Kidney (tissue), 14 donors: Measurements from ENCODE around the gene GLCCI1. TPM values are rescaled to one million over a fixed set of nuclear protein-coding genes. Genes with fewer than 3 reads are reported as not detected.

Experiments
- DNase-seq, 5 donors: peaks; one replicate each; pipeline ENCODE4 v3.0.0-alpha.2; 2013 to 2020
- FAIRE-seq: peaks from 2 replicates; lab custom pipeline; 2012; peaks lifted over from hg19 to GRCh38; lab: Jason Lieb, UNC
- H3K27ac ChIP-seq, 2 donors: one replicate each; pipeline ENCODE4 v1.7.0; 2013; ENCODE audit warnings: low read depth in 2 of 2, low read length in 2 of 2, inconsistent platforms in 1 of 2
- H3K27me3 ChIP-seq: one replicate; pipeline ENCODE4 v1.7.1; 2013; ENCODE audit warnings: low read length, inconsistent platforms; ENCODE audit not compliant: control insufficient read depth, insufficient read depth
- H3K36me3 ChIP-seq, 3 donors: one replicate each; pipeline versions ENCODE4 v1.7.0 to v1.7.1; 2013; ENCODE audit warnings: low read length in 3 of 3, control low read depth in 1 of 3, inconsistent platforms in 1 of 3; ENCODE audit not compliant: insufficient read depth in 3 of 3, control insufficient read depth in 2 of 3
- H3K4me1 ChIP-seq, 3 donors: one replicate each; pipeline versions ENCODE4 v1.7.0 to v1.7.1; 2013; ENCODE audit warnings: low read length in 3 of 3, inconsistent platforms in 1 of 3, low read depth in 1 of 3; ENCODE audit not compliant: control insufficient read depth in 2 of 3, insufficient read depth in 2 of 3
- H3K4me3 ChIP-seq, 3 donors: one replicate each; pipeline versions ENCODE4 v1.7.0 to v1.8.1; 2013; ENCODE audit warnings: low read length in 3 of 3, control low read depth in 1 of 3, inconsistent platforms in 1 of 3
- H3K9ac ChIP-seq, 3 donors: one replicate each; pipeline versions ENCODE4 v1.7.0 to v1.7.1; 2013; ENCODE audit warnings: low read length in 3 of 3, control low read depth in 1 of 3, inconsistent platforms in 1 of 3
- H3K9me3 ChIP-seq, 3 donors: one replicate each; pipeline versions ENCODE4 v1.7.0 to v1.7.1; 2013; ENCODE audit warnings: low read length in 3 of 3, control low read depth in 1 of 3, inconsistent platforms in 1 of 3; ENCODE audit not compliant: control insufficient read depth in 2 of 3, insufficient read depth in 1 of 3
- intact Hi-C: fragments of 100-400 bp; cut with DNase I; formaldehyde crosslinking; loops from one replicate; pipeline ENCODE4 v1.11.1; 2022
- polyA plus RNA-seq: library from polyadenylated mRNA; stranded (reverse); fragments of 350-450 nt; fragmentation: Illumina TruSeq; extraction: RNeasy Lipid Tissue Mini Kit (QIAGEN cat#74804); gene quantifications from one replicate; pipeline ENCODE4 v1.2.3, GENCODE V29; 2014; ENCODE audit warnings: low read depth, low replicate concordance; ENCODE audit not compliant: insufficient read depth
- total RNA-seq: library from RNA; stranded (reverse); fragmentation: NEBNext Ultra II Directional; extraction: Animal tissue kit (Norgen Biotek cat#: 25700); gene quantifications from one replicate; pipeline ENCODE4 v1.2.1, GENCODE V29; 2021
- TF ChIP-seq, protein P1 (sequence below): IDR thresholded peaks from 3 replicates; pipeline ENCODE4 v1.5.1; 2012; ENCODE audit warnings: mild to moderate bottlenecking, moderate library complexity, borderline replicate concordance; ENCODE audit not compliant: insufficient read depth; ENCODE audit errors: extremely low read depth
- donor health status: control.
- donor health status: control.
- donor health status: control.
- donor health status: control.
- donor health status: control.
- donor health status: DM: yes; HTN: yes; CAD: no.
- donor health status: Normal renal cell carcinoma (clear cell type).

Gene GLCCI1
- total and polyA plus RNA-seq, 2 donors from 2014 or later, result 3.0 to 25.2 TPM

DNA sequence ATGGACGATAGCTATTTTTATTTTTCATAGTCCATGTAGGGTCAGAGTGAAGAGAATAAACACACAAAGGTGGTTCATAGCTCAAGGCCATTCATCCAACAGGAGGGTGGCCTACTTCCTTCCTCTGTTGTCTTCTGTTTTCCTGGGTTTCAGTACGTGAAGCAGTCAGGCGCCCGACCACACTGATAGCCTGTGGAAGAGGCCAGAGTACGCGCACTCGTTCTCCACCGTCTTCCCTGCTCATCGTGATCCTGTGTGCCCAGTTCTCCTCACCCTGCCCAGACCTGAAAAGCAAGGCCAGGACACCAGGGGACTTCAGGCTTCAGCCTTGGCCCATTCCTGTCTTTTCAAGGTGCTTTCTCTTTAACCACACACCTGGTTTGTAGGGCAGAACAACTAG lies 134.7 kb downstream of the GLCCI1 start:
- TF ChIP-seq, protein P1, sequence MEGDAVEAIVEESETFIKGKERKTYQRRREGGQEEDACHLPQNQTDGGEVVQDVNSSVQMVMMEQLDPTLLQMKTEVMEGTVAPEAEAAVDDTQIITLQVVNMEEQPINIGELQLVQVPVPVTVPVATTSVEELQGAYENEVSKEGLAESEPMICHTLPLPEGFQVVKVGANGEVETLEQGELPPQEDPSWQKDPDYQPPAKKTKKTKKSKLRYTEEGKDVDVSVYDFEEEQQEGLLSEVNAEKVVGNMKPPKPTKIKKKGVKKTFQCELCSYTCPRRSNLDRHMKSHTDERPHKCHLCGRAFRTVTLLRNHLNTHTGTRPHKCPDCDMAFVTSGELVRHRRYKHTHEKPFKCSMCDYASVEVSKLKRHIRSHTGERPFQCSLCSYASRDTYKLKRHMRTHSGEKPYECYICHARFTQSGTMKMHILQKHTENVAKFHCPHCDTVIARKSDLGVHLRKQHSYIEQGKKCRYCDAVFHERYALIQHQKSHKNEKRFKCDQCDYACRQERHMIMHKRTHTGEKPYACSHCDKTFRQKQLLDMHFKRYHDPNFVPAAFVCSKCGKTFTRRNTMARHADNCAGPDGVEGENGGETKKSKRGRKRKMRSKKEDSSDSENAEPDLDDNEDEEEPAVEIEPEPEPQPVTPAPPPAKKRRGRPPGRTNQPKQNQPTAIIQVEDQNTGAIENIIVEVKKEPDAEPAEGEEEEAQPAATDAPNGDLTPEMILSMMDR, result no peak
- no peak for DNase-seq
- Histone ChIP-seq H3K27ac (no peak overlapping the region), H3K4me3 (no peak overlapping the region), H3K9ac (no peak overlapping the region), H3K9me3 (peaks cover 0 to 5% (median 0%) of the 10 kb centered on the region in 3 donors), H3K36me3 (no peaks in the 10 kb centered on the region), H3K27me3 (no peaks in the 10 kb centered on the region), H3K4me1 (no peaks in the 10 kb centered on the region)
- intact Hi-C loops, result no loop called here
- FAIRE-seq, result no peak

DNA sequence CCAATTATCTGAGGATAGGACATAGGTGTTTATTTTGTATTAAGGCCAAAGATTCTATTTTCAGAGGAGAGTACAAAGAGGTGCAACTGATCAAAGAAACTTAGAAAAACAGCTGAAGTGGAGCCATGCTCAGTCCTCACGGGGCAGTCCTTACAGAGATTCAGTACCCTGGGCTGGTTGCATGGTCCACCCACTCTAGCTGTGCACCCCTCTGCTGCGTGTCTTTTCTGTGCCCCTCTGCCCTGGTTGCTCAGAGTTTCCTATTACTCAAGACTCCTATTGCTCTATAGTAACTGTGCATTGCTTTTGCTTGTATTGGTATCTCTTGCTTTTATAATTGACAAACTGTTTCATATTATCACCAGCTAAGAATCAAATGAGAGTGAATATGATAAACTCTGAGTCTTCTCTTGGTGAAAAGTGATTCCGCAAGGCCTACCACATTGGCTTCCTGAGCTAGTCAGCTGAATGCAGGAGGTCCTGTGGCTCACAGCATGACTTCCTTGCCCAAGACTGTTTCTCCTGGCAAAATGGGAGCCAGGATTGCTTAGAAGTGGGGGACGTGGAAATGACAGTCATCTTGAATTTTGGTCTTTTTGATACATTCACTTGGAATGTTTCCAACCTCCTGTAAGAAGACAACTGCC lies 137.0 kb downstream of the GLCCI1 start:
- FAIRE-seq, result no peak
- Histone ChIP-seq H3K9me3 (peaks cover 0 to 5% (median 0%) of the 10 kb centered on the region in 3 donors), H3K4me3 (no peak overlapping the region), H3K9ac (no peak overlapping the region), H3K36me3 (no peaks in the 10 kb centered on the region), H3K27ac (no peak overlapping the region), H3K27me3 (no peaks in the 10 kb centered on the region), H3K4me1 (no peaks in the 10 kb centered on the region)
- DNase-seq, result no peak
- TF ChIP-seq, protein P1, result no peak
- intact Hi-C loops, result no loop called here

GRCh38 chr7:8109196-8110022 lies 140.8 kb downstream of the GLCCI1 start:
- Histone ChIP-seq H3K27me3 (no peaks in the 10 kb centered on the region), H3K36me3 (no peaks in the 10 kb centered on the region), H3K9ac (no peak overlapping the region), H3K4me3 (no peak overlapping the region), H3K4me1 (peaks cover 0 to 4% (median 0%) of the 10 kb centered on the region in 3 donors), H3K27ac (no peak overlapping the region), H3K9me3 (no peaks in the 10 kb centered on the region)
- no peak for FAIRE-seq
- TF ChIP-seq, protein P1, result no peak
- no peak for DNase-seq
- intact Hi-C loops, result no loop called here
